OCI-LY7 (cell line): ENCODE data around the gene CUL2.

Experiments
- CTCF ChIP-seq: fragments of 200-600 bp; sonication (generic); conservative IDR thresholded peaks from 2 replicates; pipeline ENCODE4 v1.5.1; 2014; ENCODE audit warnings: mild to moderate bottlenecking, antibody characterized with exemption, low read length, moderate library complexity, mixed read lengths
- EZH2phosphoT487 ChIP-seq: fragments of 200-600 bp; sonication (generic); IDR thresholded peaks from 2 replicates; pipeline ENCODE4 v1.6.1; 2018; ENCODE audit warnings: low read depth, borderline replicate concordance, mild to moderate bottlenecking, mixed run types, antibody characterized with exemption, low read length, moderate library complexity, mixed read lengths

GRCh38 chr10:35079763-35080162 lies 10.4 kb downstream of the CUL2 start:
- TF ChIP-seq CTCF: no peak
- TF ChIP-seq EZH2phosphoT487: no peak
